DOHH2 (cell line): ENCODE data around the gene CLPX.

Experiments used
- EZH2phosphoT487 ChIP-seq: fragments of 200-600 bp; sonication (generic); IDR thresholded peaks from 2 replicates; pipeline ENCODE4 v1.6.1; 2017; ENCODE audit warnings: borderline replicate concordance, mild to moderate bottlenecking, antibody characterized with exemption, low read length, moderate library complexity, mixed read lengths
- TF ChIP-seq, protein P1 (sequence below): fragments of 200-600 bp; sonication (generic); IDR thresholded peaks from one replicate; pipeline ENCODE4 v1.5.1; 2014; ENCODE audit warnings: antibody characterized with exemption, mild to moderate bottlenecking, low read depth, low read length; ENCODE audit not compliant: poor library complexity, severe bottlenecking

DNA sequence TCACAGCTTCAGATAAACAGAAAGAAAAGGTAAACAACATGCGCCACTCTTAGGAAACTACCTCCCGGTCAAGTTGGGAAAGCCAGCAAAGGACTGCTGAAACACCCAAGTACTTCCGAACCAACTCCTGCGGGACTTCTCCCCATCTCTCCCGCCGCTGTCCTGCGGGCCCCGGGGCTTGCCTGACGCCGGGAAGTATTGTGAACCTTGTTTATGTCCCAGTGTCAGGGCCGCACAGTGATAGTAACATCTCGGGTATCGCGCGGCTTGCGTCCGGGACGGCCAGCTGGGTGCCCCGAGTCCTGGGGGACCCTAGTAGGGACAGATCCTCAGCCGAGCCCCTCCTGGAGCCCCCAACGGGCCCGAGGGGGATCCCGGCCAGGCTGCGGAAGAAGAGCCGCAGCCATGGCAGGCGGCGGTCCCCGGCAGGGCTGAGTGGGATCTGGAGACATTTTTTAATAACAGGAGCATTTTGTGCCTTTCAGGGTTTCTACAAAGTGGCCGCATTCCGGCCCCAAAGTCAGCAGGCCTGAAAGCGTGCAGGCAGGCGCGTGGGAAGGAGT lies 756 bp downstream of the CLPX start:
- TF ChIP-seq, protein P1, sequence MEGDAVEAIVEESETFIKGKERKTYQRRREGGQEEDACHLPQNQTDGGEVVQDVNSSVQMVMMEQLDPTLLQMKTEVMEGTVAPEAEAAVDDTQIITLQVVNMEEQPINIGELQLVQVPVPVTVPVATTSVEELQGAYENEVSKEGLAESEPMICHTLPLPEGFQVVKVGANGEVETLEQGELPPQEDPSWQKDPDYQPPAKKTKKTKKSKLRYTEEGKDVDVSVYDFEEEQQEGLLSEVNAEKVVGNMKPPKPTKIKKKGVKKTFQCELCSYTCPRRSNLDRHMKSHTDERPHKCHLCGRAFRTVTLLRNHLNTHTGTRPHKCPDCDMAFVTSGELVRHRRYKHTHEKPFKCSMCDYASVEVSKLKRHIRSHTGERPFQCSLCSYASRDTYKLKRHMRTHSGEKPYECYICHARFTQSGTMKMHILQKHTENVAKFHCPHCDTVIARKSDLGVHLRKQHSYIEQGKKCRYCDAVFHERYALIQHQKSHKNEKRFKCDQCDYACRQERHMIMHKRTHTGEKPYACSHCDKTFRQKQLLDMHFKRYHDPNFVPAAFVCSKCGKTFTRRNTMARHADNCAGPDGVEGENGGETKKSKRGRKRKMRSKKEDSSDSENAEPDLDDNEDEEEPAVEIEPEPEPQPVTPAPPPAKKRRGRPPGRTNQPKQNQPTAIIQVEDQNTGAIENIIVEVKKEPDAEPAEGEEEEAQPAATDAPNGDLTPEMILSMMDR: no peak
- no peak for TF ChIP-seq EZH2phosphoT487
